SH-SY5Y (cell line): ENCODE results near the gene TMEM236.

Experiments used
- GATA2 ChIP-seq: IDR thresholded peaks from 2 replicates; pipeline ENCODE4 v1.6.1; 2011; ENCODE audit warnings: mild to moderate bottlenecking, low read depth, low read length
- GATA3 ChIP-seq: IDR thresholded peaks from 2 replicates; pipeline ENCODE4 v1.6.1; 2011; ENCODE audit warnings: low read depth, mild to moderate bottlenecking, low read length, moderate library complexity

- TF ChIP-seq GATA2 (no peak), GATA3 (no peak)
Observed at GRCh38 chr10:17729630-17730029, 22.4 kb upstream of the TMEM236 start.
